DMS114 treated with DMSO at 0.1 percent for 48 hours (cell line): ENCODE data around the gene OPRD1.
"Not testable (repeated sequence)": the region's sequence is repeated elsewhere in the genome, so short reads cannot be mapped to it uniquely, and the experiment has no call there.

Experiments used
- DNase-seq: peaks from one replicate; lab custom pipeline; 2025; ENCODE audit not compliant: unreplicated experiment; lab: John Stamatoyannopoulos, UW

The OPRD1 gene

GRCh38 chr1:28800324-28800723 is 11.6 kb upstream of the OPRD1 start:
- DNase-seq = no peak

- DNase-seq = no peak
Observed at GRCh38 chr1:28801461-28801860, 10.5 kb upstream of the OPRD1 start.

GRCh38 chr1:28803051-28803450 is 8.9 kb upstream of the OPRD1 start:
- no peak for DNase-seq

GRCh38 chr1:28803662-28804061 is 8.3 kb upstream of the OPRD1 start:
- no peak for DNase-seq

GRCh38 chr1:28804071-28804470 is 7.9 kb upstream of the OPRD1 start:
- no peak for DNase-seq

GRCh38 chr1:28807046-28807445 is 4.9 kb upstream of the OPRD1 start:
- no peak for DNase-seq

- DNase-seq = no peak
Observed at GRCh38 chr1:28807986-28808385, 4.0 kb upstream of the OPRD1 start.

GRCh38 chr1:28811369-28811765 is 603 bp upstream of the OPRD1 start:
- no peak for DNase-seq

- DNase-seq = no peak
Observed at GRCh38 chr1:28812669-28813468, 899 bp downstream of the OPRD1 start.

- no peak for DNase-seq
Observed at GRCh38 chr1:28813931-28814465, 2.0 kb downstream of the OPRD1 start.

GRCh38 chr1:28815533-28816185 is 3.7 kb downstream of the OPRD1 start:
- DNase-seq = no peak

GRCh38 chr1:28817133-28817532 is 5.2 kb downstream of the OPRD1 start:
- no peak for DNase-seq

- DNase-seq = no peak
Observed at GRCh38 chr1:28819020-28819419, 7.0 kb downstream of the OPRD1 start.

GRCh38 chr1:28822799-28823198 is 10.8 kb downstream of the OPRD1 start:
- DNase-seq = no peak

GRCh38 chr1:28824061-28824460 is 12.1 kb downstream of the OPRD1 start:
- DNase-seq = not testable (repeated sequence)

GRCh38 chr1:28828227-28828858 is 16.4 kb downstream of the OPRD1 start:
- not testable (repeated sequence) for DNase-seq

- DNase-seq = no peak
Observed at GRCh38 chr1:28830814-28831213, 18.8 kb downstream of the OPRD1 start.

GRCh38 chr1:28832966-28833365 is 21.0 kb downstream of the OPRD1 start:
- DNase-seq = no peak

GRCh38 chr1:28833381-28833780 is 21.4 kb downstream of the OPRD1 start:
- no peak for DNase-seq

GRCh38 chr1:28835237-28835650 is 23.3 kb downstream of the OPRD1 start:
- no peak for DNase-seq

GRCh38 chr1:28836421-28836956 is 24.5 kb downstream of the OPRD1 start:
- DNase-seq = no peak
